Mucosa of stomach (tissue), 1 donor: ENCODE measurements around the gene EXD3.

ENCODE experiments used
- H3K27me3 ChIP-seq: one replicate; pipeline ENCODE4 v1.7.0; 2013; ENCODE audit warnings: mild to moderate bottlenecking, low read length; ENCODE audit not compliant: control insufficient read depth, insufficient read depth
- H3K36me3 ChIP-seq: one replicate; pipeline ENCODE4 v1.7.0; 2013; ENCODE audit warnings: low read length; ENCODE audit not compliant: control insufficient read depth, insufficient read depth
- H3K4me1 ChIP-seq: one replicate; pipeline ENCODE4 v1.7.0; 2013; ENCODE audit warnings: mild to moderate bottlenecking, low read length; ENCODE audit not compliant: control insufficient read depth, insufficient read depth
- H3K4me3 ChIP-seq: one replicate; pipeline ENCODE4 v1.7.0; 2013; ENCODE audit warnings: low read length
- H3K9ac ChIP-seq: one replicate; pipeline ENCODE4 v1.7.0; 2013; ENCODE audit warnings: mild to moderate bottlenecking, low read length, moderate library complexity
- H3K9me3 ChIP-seq: one replicate; pipeline ENCODE4 v1.7.0; 2013; ENCODE audit warnings: mild to moderate bottlenecking, low read length, moderate library complexity; ENCODE audit not compliant: control insufficient read depth
- donor health status: Pancreatic carcinoma.

Gene EXD3

DNA sequence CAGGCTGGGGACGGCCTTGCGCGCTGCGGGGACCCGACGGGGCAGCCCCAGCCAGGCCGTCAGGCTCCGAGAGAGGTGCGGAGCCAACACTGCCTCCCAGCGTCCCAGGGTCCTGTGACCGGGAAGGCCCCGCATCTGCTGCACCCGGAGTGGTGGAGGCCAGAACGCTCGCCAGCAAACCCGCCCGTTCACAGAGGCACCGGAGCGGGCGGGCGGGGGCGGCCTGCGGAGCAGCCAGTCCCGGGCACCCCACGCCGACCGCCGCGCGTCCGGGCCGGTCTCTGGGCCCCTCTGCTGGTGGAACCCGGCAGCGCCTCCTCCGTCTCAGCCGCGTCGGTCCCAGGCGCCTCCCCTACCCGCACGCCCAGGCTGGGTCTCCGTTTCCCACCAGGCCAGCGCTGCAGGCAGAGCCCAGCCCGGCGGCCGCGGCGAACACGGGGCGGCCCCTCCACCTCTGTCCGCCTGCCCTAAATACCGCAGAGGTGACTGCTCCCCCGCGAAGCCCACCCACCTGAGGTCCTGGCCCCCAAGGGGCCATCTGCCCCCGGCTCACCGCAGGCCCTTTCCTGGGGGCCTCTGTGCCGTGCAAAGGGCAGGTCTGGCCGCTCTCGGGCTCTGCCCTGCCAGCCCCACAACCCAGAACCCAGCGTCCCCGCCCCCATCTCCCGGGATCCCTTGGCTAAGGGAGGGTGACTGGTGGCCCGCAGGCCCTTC is 15.9 kb downstream of the EXD3 start:
- H3K36me3 ChIP-seq: no peaks in the 10 kb centered on the region
- no peaks in the 10 kb centered on the region for H3K9me3 ChIP-seq
- no peaks in the 10 kb centered on the region for H3K27me3 ChIP-seq
- H3K4me3 ChIP-seq: no peak overlapping the region
- H3K4me1 ChIP-seq: peaks cover 26% of the 10 kb centered on the region
- peak overlapping the region; percentile 43 for H3K9ac ChIP-seq

GRCh38 chr9:137406085-137406760 is 16.7 kb downstream of the EXD3 start:
- no peaks in the 10 kb centered on the region for H3K27me3 ChIP-seq
- peaks cover 20% of the 10 kb centered on the region for H3K4me1 ChIP-seq
- H3K36me3 ChIP-seq: no peaks in the 10 kb centered on the region
- H3K9me3 ChIP-seq: no peaks in the 10 kb centered on the region
- H3K4me3 ChIP-seq: no peak overlapping the region
- peak overlapping the region; percentile 43 for H3K9ac ChIP-seq

DNA sequence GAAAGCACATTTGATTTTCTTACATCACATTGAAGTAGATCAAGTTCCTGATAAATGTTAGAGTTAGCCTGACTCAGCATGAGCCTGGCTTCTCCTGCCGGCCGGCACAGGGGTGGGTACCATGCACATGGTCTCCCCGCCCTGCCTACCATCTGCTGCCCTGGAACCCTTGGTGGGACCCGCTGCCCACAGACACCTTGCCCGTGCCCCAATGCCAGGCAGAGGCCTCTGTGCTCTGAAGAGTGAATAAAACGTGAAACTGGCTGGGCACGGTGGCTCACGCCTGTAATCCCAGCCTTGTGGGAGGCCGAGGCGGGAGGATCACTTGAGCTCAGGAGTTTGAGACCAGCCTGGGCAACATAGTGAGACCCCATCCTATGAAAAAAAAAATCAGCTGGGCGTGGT is 17.3 kb downstream of the EXD3 start:
- Histone ChIP-seq H3K4me3 (no peak overlapping the region), H3K9me3 (no peaks in the 10 kb centered on the region), H3K4me1 (peaks cover 19% of the 10 kb centered on the region), H3K27me3 (no peaks in the 10 kb centered on the region), H3K36me3 (no peaks in the 10 kb centered on the region), H3K9ac (no peak overlapping the region)

DNA sequence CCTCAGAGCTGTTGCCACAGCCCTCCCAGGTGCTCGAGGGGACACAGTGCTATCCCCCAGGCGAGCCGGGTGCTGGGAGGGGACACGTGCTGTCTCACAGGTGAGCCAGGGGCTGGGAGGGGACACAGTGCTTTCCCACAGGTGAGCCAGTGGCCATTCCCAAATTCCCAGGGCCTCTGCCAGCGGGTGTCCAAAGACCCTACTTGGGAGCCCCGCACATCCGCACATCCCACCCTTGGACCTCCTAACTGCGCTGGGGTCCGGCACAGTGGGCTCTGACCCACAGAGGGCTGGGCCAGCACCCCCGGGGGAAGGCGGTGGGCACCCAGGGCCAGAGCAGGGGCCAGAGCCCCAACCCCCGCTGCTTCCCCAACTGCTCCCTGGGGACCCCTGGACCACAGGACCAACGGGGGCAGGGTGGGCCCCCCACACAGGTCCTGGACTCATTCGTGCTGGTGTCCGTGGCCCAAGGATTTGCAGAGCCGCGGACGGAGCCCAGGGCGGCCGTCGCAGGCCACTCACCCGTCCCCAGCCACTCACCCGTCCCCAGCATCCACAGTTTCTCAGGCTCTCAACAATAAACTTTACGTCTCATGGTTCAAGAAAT is 17.9 kb downstream of the EXD3 start:
- no peak overlapping the region for H3K4me3 ChIP-seq
- no peaks in the 10 kb centered on the region for H3K9me3 ChIP-seq
- H3K9ac ChIP-seq: no peak overlapping the region
- no peaks in the 10 kb centered on the region for H3K27me3 ChIP-seq
- peaks cover 22% of the 10 kb centered on the region for H3K4me1 ChIP-seq
- H3K36me3 ChIP-seq: no peaks in the 10 kb centered on the region

DNA sequence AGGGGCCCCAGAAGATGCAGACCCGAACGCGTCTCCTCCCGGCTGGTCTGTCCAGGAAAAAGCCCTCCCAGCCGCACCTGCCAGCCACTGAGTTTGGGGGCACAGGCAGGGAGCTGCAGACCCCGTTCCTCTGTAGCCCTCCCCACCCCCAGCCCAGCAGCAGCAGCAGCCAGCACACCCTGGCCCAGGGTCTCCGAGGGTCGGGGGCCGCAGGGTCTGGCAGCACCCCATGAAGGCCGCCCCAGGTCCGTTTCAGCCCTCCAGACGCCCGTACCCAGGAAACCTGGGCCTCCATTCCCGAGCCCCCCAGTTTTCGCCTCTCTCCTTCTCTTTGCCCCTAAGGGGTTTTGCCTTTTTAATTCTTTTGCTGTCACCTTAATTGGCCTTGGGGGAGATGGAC is 19.7 kb downstream of the EXD3 start:
- Histone ChIP-seq H3K9me3 (no peaks in the 10 kb centered on the region), H3K36me3 (no peaks in the 10 kb centered on the region), H3K9ac (no peak overlapping the region), H3K4me3 (no peak overlapping the region), H3K27me3 (no peaks in the 10 kb centered on the region), H3K4me1 (peaks cover 29% of the 10 kb centered on the region)

DNA sequence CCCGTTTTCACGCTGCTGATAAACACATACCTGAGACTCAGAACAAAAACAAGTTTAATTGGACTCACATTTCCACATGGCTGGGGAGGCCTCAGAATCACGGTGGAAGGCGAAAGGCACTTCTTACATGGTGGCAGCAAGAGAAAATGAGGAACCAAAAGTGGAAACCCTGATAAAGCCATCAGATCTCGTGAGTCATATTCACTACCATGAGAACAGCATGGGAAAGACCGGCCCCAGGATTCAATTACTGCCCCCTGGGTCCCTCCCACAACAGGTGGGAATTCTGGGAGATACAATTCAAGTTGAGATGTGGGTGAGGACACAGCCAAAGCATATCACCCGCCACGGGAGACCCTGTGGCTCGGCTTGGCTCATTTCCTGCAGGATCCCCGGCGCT is 20.2 kb downstream of the EXD3 start:
- Histone ChIP-seq H3K4me3 (no peak overlapping the region), H3K4me1 (peaks cover 29% of the 10 kb centered on the region), H3K9ac (no peak overlapping the region), H3K27me3 (no peaks in the 10 kb centered on the region), H3K36me3 (no peaks in the 10 kb centered on the region), H3K9me3 (no peaks in the 10 kb centered on the region)

DNA sequence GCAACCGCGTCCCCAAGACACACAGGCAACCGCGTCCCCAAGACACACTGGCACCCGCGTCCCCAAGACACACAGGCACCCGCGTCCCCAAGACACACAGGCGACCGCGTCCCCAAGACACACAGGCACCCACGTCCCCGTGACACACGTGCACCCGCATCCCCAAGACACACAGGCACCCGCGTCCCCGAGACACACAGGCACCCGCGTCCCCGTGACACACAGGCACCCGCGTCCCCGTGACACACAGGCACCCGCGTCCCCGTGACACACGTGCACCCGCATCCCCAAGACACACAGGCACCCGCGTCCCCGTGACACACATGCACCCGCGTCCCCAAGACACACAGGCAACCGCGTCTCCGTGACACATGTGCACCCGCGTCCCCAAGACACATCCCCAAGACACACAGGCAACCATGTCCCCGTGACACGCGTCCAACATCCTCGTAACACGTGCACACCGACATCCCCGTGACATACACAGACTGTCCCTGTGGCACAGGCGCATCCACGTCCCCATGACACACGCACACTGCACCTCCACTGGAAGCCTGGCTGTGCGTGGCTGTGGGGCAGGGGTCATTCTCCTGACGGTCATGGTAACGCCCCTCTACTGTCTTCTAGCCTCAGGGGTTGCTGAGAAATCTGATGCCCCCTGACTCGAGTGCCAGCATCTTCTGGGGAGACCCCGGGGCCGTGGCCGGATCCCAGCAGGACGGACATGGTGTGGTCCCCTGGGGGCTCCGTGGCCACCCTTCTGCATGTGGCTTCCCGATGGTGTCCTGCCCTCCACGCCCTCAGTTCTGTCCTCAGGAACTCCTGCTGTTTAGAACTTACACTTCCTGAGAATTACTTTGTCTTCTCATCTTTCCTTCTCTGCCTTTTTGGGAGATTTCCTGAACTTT is 24.1 kb downstream of the EXD3 start:
- Histone ChIP-seq H3K4me1 (peaks cover 16% of the 10 kb centered on the region), H3K36me3 (no peaks in the 10 kb centered on the region), H3K9me3 (no peaks in the 10 kb centered on the region), H3K4me3 (no peak overlapping the region), H3K9ac (no peak overlapping the region), H3K27me3 (no peaks in the 10 kb centered on the region)

GRCh38 chr9:137397675-137398423 is 25.1 kb downstream of the EXD3 start:
- no peaks in the 10 kb centered on the region for H3K27me3 ChIP-seq
- H3K4me3 ChIP-seq: no peak overlapping the region
- no peaks in the 10 kb centered on the region for H3K9me3 ChIP-seq
- no peak overlapping the region for H3K9ac ChIP-seq
- H3K4me1 ChIP-seq: peaks cover 16% of the 10 kb centered on the region
- H3K36me3 ChIP-seq: no peaks in the 10 kb centered on the region

- Histone ChIP-seq H3K4me3 (no peak overlapping the region), H3K9ac (no peak overlapping the region), H3K4me1 (peaks cover 16% of the 10 kb centered on the region), H3K36me3 (no peaks in the 10 kb centered on the region), H3K9me3 (no peaks in the 10 kb centered on the region), H3K27me3 (no peaks in the 10 kb centered on the region)
Measured at GRCh38 chr9:137396634-137397367, 26.2 kb downstream of the EXD3 start.

DNA sequence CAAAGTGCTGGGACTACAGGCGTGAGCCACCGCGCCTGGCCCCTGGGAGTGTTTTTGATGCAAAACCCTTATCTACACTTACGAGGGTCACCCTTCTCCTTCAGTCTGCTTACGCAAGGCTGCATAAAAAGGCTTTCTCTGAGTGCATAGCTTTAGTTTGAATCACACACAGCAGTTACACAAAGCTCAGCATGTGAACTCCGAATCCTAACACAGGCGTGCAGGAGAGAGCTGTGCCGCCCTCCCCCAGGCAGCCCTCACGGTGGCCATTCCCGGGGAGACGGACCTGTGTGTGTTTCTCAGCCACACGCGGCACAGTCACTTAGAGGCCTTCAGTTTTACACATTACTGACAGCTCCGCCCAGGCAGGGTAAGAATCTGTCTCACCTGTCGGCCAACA is 26.7 kb downstream of the EXD3 start:
- Histone ChIP-seq H3K9me3 (no peaks in the 10 kb centered on the region), H3K27me3 (no peaks in the 10 kb centered on the region), H3K9ac (no peak overlapping the region), H3K36me3 (no peaks in the 10 kb centered on the region), H3K4me3 (no peak overlapping the region), H3K4me1 (peaks cover 16% of the 10 kb centered on the region)

DNA sequence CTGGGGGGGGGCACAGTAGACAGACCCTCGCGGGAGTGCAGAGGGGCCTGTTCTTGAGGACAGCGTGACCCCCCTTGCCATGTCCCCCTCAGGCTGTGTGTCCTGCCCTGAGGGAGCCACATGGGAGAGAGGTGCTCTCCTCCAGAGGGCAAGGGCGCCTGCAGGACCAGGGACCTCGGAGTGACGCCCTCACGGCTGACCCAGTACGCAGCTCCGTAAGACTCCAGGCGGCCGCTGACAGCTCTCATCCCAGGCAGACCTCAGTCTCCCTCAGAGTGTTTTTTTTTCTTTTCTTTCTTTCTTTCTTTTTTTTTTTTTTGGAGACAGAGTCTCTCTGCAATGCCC is 27.3 kb downstream of the EXD3 start:
- Histone ChIP-seq H3K4me3 (no peak overlapping the region), H3K27me3 (no peaks in the 10 kb centered on the region), H3K36me3 (no peaks in the 10 kb centered on the region), H3K9ac (no peak overlapping the region), H3K9me3 (no peaks in the 10 kb centered on the region), H3K4me1 (peaks cover 11% of the 10 kb centered on the region)
